Measurements from ENCODE around the gene INTU. TPM values are rescaled to one million over a fixed set of nuclear protein-coding genes. Genes with fewer than 3 reads are reported as not detected.

The INTU gene
- 2.9 and 4.2 TPM in 2 replicates for total RNA-seq

GRCh38 chr4:127632420-127633403, at the start of gene INTU:
INTU (plus strand) TSS chr4:127632957; CDS start chr4:127633035, 78 bp downstream.

GRCh38 chr4:127730142-127730913, 97.6 kb downstream of the INTU start, which contains the start of gene SLC25A31:
SLC25A31 (plus strand) TSS chr4:127730400; CDS start chr4:127730546, 146 bp downstream.

Other genes starting within 250 kb of the INTU start
- gene SLC25A31, start 97.4 kb downstream of the INTU start, total RNA-seq: not detected in 2 replicates
- 6.5 and 7.0 TPM in 2 replicates for gene HSPA4L, start 149.4 kb downstream of the INTU start, total RNA-seq
- 7.0 and 15.7 TPM in 2 replicates for gene PLK4, start 247.9 kb downstream of the INTU start, total RNA-seq